SK-N-SH (cell line): ENCODE data around the gene PRICKLE1.

Experiments
- EZH2phosphoT487 ChIP-seq: fragments of 200-600 bp; sonication (generic); IDR thresholded peaks from 2 replicates; pipeline ENCODE4 v1.6.1; 2017; ENCODE audit warnings: low read depth, mixed run types, mild to moderate bottlenecking, antibody characterized with exemption, moderate library complexity, borderline replicate concordance
- FOXJ3 ChIP-seq: sonication (generic); formaldehyde crosslinking; IDR thresholded peaks from 2 replicates; pipeline ENCODE4 v1.5.1; 2020; ENCODE audit warnings: mild to moderate bottlenecking, missing genetic modification reagents
- GABPA ChIP-seq: IDR thresholded peaks from 2 replicates; pipeline ENCODE4 v1.4.0; 2012; ENCODE audit warnings: low read depth, mild to moderate bottlenecking
- MXI1 ChIP-seq: IDR thresholded peaks from 2 replicates; pipeline ENCODE4 v1.6.1; 2012; ENCODE audit warnings: mild to moderate bottlenecking, low read depth, low read length, improper control_type of control experiment
- NRF1 ChIP-seq: IDR thresholded peaks from 2 replicates; pipeline ENCODE4 v1.6.1; 2012; ENCODE audit warnings: low read depth, mild to moderate bottlenecking, low read length
- POLR2AphosphoS5 ChIP-seq: IDR thresholded peaks from 2 replicates; pipeline ENCODE4 v1.6.1; 2012; ENCODE audit warnings: low read depth, low read length
- RAD21 ChIP-seq: IDR thresholded peaks from 2 replicates; pipeline ENCODE4 v1.6.1; 2012; ENCODE audit warnings: mild to moderate bottlenecking, low read length
- RCOR1 ChIP-seq: fragments of 150-350 bp; IDR thresholded peaks from 2 replicates; pipeline ENCODE4 v1.6.1; 2017; ENCODE audit warnings: antibody characterized with exemption, low read length
- TAF1 ChIP-seq: IDR thresholded peaks from 2 replicates; pipeline ENCODE4 v1.6.1; 2012; ENCODE audit warnings: low read depth, mild to moderate bottlenecking, low read length, moderate library complexity, borderline replicate concordance
- TEAD4 ChIP-seq: IDR thresholded peaks from 2 replicates; pipeline ENCODE4 v1.4.0; 2012; ENCODE audit warnings: mild to moderate bottlenecking, borderline replicate concordance; ENCODE audit not compliant: insufficient read depth
- YY1 ChIP-seq: IDR thresholded peaks from 2 replicates; pipeline ENCODE4 v1.4.0; 2012; ENCODE audit warnings: low read depth, mild to moderate bottlenecking
- TF ChIP-seq, protein P1 (sequence below): fragments of 200-600 bp; sonication (generic); IDR thresholded peaks from 2 replicates; pipeline ENCODE4 v1.6.1; 2017; ENCODE audit warnings: antibody characterized with exemption, mild to moderate bottlenecking, moderate library complexity
- TF ChIP-seq, protein P2 (sequence below): fragments of 150-350 bp; IDR thresholded peaks from 2 replicates; pipeline ENCODE4 v1.6.1; 2017; ENCODE audit warnings: antibody characterized with exemption, low read length, low read depth, borderline replicate concordance
- TF ChIP-seq, protein P3 (sequence below): IDR thresholded peaks from 2 replicates; pipeline ENCODE4; 2012

DNA sequence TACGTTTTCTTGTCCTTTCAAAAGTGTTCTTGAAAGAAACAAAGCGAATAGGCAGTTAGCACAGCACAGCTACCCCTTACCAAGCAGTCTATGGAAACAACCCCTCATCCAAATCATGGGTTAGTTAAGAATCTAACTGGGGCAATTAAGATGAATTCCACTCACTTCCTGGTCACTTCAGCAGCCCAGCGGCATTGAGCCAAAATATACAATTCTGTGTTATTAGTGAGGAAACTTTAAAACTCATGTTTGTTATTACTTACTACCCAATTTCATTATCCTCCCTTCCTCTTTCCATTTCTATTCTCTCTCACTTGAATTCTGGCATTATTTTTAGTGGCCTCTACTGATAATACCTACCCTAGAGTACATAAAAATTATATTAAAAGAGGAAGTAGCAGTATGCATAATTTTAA, 142.2 kb downstream of the PRICKLE1 start:
- TF ChIP-seq, protein P1, sequence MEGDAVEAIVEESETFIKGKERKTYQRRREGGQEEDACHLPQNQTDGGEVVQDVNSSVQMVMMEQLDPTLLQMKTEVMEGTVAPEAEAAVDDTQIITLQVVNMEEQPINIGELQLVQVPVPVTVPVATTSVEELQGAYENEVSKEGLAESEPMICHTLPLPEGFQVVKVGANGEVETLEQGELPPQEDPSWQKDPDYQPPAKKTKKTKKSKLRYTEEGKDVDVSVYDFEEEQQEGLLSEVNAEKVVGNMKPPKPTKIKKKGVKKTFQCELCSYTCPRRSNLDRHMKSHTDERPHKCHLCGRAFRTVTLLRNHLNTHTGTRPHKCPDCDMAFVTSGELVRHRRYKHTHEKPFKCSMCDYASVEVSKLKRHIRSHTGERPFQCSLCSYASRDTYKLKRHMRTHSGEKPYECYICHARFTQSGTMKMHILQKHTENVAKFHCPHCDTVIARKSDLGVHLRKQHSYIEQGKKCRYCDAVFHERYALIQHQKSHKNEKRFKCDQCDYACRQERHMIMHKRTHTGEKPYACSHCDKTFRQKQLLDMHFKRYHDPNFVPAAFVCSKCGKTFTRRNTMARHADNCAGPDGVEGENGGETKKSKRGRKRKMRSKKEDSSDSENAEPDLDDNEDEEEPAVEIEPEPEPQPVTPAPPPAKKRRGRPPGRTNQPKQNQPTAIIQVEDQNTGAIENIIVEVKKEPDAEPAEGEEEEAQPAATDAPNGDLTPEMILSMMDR: no peak
- no peak for TF ChIP-seq MXI1
- TF ChIP-seq NRF1: no peak
- TF ChIP-seq, protein P2, sequence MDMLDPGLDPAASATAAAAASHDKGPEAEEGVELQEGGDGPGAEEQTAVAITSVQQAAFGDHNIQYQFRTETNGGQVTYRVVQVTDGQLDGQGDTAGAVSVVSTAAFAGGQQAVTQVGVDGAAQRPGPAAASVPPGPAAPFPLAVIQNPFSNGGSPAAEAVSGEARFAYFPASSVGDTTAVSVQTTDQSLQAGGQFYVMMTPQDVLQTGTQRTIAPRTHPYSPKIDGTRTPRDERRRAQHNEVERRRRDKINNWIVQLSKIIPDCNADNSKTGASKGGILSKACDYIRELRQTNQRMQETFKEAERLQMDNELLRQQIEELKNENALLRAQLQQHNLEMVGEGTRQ: no peak
- no peak for TF ChIP-seq RCOR1
- TF ChIP-seq TAF1: no peak
- no peak for TF ChIP-seq RAD21
- no peak for TF ChIP-seq TEAD4
- TF ChIP-seq YY1: no peak
- TF ChIP-seq EZH2phosphoT487: no peak
- TF ChIP-seq, protein P3, sequence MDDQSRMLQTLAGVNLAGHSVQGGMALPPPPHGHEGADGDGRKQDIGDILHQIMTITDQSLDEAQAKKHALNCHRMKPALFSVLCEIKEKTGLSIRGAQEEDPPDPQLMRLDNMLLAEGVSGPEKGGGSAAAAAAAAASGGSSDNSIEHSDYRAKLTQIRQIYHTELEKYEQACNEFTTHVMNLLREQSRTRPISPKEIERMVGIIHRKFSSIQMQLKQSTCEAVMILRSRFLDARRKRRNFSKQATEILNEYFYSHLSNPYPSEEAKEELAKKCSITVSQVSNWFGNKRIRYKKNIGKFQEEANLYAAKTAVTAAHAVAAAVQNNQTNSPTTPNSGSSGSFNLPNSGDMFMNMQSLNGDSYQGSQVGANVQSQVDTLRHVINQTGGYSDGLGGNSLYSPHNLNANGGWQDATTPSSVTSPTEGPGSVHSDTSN: no peak
- no peak for TF ChIP-seq GABPA
- TF ChIP-seq POLR2AphosphoS5: no peak
- TF ChIP-seq FOXJ3 (CRISPR knock-in tag): no peak
